Measurements from ENCODE around the gene KRT39.

Gene KRT39

DNA sequence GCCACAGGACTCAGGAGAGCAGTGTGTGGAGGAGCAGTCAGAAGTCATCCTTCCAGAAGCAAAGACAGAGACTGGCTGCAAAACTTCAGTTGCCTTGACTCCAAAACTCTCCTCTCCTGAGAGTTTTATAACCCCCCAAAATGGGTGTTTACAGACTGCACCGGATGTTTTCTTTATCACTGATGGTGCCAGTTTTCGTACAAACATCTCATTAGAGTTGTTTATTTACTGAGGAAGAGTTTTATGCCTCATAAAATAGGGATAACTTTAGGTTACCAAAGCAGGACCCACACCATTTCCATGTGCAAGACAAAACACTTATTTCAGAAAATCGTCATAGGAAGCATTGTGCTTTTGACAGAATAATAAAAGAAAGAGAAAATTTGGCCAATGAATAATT, 17.5 kb upstream of the KRT39 start, which contains the start of gene KRT40:
Gene KRT40, minus strand, starts transcription at position 101 of the 400 bp plus-strand sequence. Its CDS starts 53 bp downstream, at position 48.
- no peak for TF ChIP-seq CTCF (IDR thresholded peaks at IDR 0.05; ENCODE audit: low read depth, low read length)
- no peak within 1 kb of the TSS for H3K4me3 ChIP-seq (ENCODE audit: low read depth, low read length)
- no peak for DNase-seq (ENCODE audit: low read depth, low spot score)
- in situ Hi-C loops (cut with HindIII; ENCODE audit: low sequenced_read_pairs) = no loop called here

DNA sequence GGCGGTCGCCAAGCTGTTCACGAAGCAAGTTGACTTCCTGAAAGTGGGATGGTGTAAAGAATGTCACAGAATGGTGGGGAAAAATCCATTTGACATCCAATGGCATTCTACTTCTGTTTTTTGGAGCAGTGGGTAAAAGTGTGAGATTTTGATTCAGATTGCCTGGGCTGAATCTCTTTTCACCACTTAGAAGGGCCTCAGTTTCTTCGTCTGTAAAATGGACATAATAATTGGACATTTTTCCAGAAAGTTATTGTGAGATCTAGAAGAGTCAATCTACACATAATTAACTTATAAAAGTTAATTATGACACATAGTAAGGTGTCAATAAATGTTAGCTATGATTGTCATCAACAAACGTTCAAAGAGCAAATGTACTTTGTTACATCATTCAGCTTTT, 14.4 kb upstream of the KRT39 start:
- no peak for TF ChIP-seq CTCF (IDR thresholded peaks at IDR 0.05; ENCODE audit: low read depth, low read length)
- no peak overlapping the region for H3K4me3 ChIP-seq (ENCODE audit: low read depth, low read length)
- in situ Hi-C loops (cut with HindIII; ENCODE audit: low sequenced_read_pairs) = no loop called here
- no peak for DNase-seq (ENCODE audit: low read depth, low spot score)

- peak; percentile 15 for DNase-seq (ENCODE audit: low read depth, low spot score)
- in situ Hi-C loops (cut with HindIII; ENCODE audit: low sequenced_read_pairs) = no loop called here
- no peak overlapping the region for H3K4me3 ChIP-seq (ENCODE audit: low read depth, low read length)
- no peak for TF ChIP-seq CTCF (IDR thresholded peaks at IDR 0.05; ENCODE audit: low read depth, low read length)
Observed at GRCh38 chr17:40980596-40980995, 13.8 kb upstream of the KRT39 start.

- DNase-seq (ENCODE audit: low read depth, low spot score) = no peak
- H3K4me3 ChIP-seq (ENCODE audit: low read depth, low read length) = no peak overlapping the region
- in situ Hi-C loops (cut with HindIII; ENCODE audit: low sequenced_read_pairs) = no loop called here
- no peak for TF ChIP-seq CTCF (IDR thresholded peaks at IDR 0.05; ENCODE audit: low read depth, low read length)
Observed at GRCh38 chr17:40980117-40980516, 13.4 kb upstream of the KRT39 start.

DNA sequence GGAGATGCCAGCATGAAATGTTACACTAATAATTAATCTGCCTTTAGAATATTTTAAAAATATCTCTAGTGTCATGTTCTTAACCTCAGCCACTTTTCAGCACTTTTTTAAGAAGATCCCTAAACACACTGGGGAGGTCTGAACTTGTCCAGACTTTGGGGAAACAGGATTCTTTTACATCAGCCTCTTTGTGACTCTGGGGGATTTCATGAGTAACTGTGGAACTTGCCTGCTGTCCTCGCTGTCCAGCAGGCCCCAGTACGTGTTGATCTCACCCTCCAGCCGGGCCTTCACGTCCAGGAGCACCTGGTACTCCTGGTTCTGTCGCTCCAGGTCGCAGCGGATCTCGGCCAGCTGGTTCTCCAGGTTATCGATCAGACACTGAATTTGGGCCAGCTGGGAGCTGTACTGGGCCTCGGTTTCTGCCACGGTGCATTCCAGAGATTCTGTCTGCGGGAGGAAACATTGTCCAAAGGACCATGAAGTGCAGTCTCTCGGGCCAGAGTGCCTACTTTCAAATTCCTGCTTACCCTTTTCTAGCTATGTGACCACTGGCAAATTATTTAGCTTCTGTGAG, 11.9 kb upstream of the KRT39 start:
- in situ Hi-C loops (cut with HindIII; ENCODE audit: low sequenced_read_pairs) = no loop called here
- no peak for DNase-seq (ENCODE audit: low read depth, low spot score)
- no peak overlapping the region for H3K4me3 ChIP-seq (ENCODE audit: low read depth, low read length)
- TF ChIP-seq CTCF (IDR thresholded peaks at IDR 0.05; ENCODE audit: low read depth, low read length) = no peak

GRCh38 chr17:40975516-40975915, 8.8 kb upstream of the KRT39 start:
- no peak for TF ChIP-seq CTCF (IDR thresholded peaks at IDR 0.05; ENCODE audit: low read depth, low read length)
- in situ Hi-C loops (cut with HindIII; ENCODE audit: low sequenced_read_pairs) = no loop called here
- H3K4me3 ChIP-seq (ENCODE audit: low read depth, low read length) = no peak overlapping the region
- DNase-seq (ENCODE audit: low read depth, low spot score) = no peak

Data from astrocyte of the spinal cord (primary cell).